Stimulated activated CD4-positive, alpha-beta T cell treated with anti-CD3 and anti-CD28 coated beads, Interleukin-12 subunit alpha, Interleukin-12 subunit beta, amount 100 ng/mL, for 48 hours (primary cell): ENCODE measurements around the gene HEMGN.

Source experiments
- DNase-seq, 3 donors: peaks; one replicate each; pipeline ENCODE4 v3.0.0-alpha.2; 2020; ENCODE audit warnings: low read depth in 2 of 3, low spot score in 1 of 3

Gene HEMGN

GRCh38 chr9:97933297-97933998 lies 4.5 kb downstream of the HEMGN start:
- no peak for DNase-seq

GRCh38 chr9:97930972-97931371 lies 7.0 kb downstream of the HEMGN start:
- DNase-seq: no peak

- no peak for DNase-seq
Measured at GRCh38 chr9:97928986-97929604, 8.9 kb downstream of the HEMGN start.

- no peak for DNase-seq
Measured at GRCh38 chr9:97925497-97926334, 12.3 kb downstream of the HEMGN start.

- no peak for DNase-seq
Measured at GRCh38 chr9:97924386-97924785, 13.6 kb downstream of the HEMGN start.

GRCh38 chr9:97923529-97924108 lies 14.4 kb downstream of the HEMGN start:
- DNase-seq: peak; percentile 50 to 79 (median 54)

- peak; percentile 95 to 97 (median 97) for DNase-seq
Measured at GRCh38 chr9:97921959-97922724, 15.8 kb downstream of the HEMGN start, which contains the start of gene TRMO. TSS of gene TRMO (minus strand) at chr9:97922500. CDS start at chr9:97922493, 7 bp downstream.

- DNase-seq: no peak
Measured at GRCh38 chr9:97919217-97919813, 18.7 kb downstream of the HEMGN start.

GRCh38 chr9:97918611-97919010 lies 19.4 kb downstream of the HEMGN start:
- DNase-seq: no peak

GRCh38 chr9:97911970-97912369 lies 26.0 kb downstream of the HEMGN start:
- no peak for DNase-seq

- DNase-seq: no peak
Measured at GRCh38 chr9:97911528-97911927, 26.4 kb downstream of the HEMGN start.

GRCh38 chr9:97910357-97910756 lies 27.6 kb downstream of the HEMGN start:
- DNase-seq: no peak

GRCh38 chr9:97908705-97909104 lies 29.3 kb downstream of the HEMGN start:
- no peak for DNase-seq

- DNase-seq: no peak
Measured at GRCh38 chr9:97907632-97908031, 30.3 kb downstream of the HEMGN start.

GRCh38 chr9:97907046-97907445 lies 30.9 kb downstream of the HEMGN start:
- DNase-seq: no peak

- no peak for DNase-seq
Measured at GRCh38 chr9:97906236-97906831, 31.6 kb downstream of the HEMGN start.

GRCh38 chr9:97905228-97905627 lies 32.7 kb downstream of the HEMGN start:
- DNase-seq: no peak

- no peak for DNase-seq
Measured at GRCh38 chr9:97904725-97905124, 33.2 kb downstream of the HEMGN start.

- DNase-seq: no peak
Measured at GRCh38 chr9:97903177-97903576, 34.8 kb downstream of the HEMGN start.
